ENCODE data around the gene SYNE3. TPM values are rescaled to one million over a fixed set of nuclear protein-coding genes. Genes with fewer than 3 reads are reported as not detected.

Gene SYNE3
- polyA plus RNA-seq, 1 donor (not counting 4 experiments of a cell fraction or from before 2014, with no cell fraction given): 1.0 TPM

GRCh38 chr14:95499354-95499750 is 17.1 kb downstream of the SYNE3 start:
- Histone ChIP-seq H3K27me3 (ENCODE audit: control insufficient read depth, extremely low read depth, insufficient read depth, low read length) (no peaks in the 10 kb centered on the region), H3K79me2 (ENCODE audit: control insufficient read depth, insufficient read depth, low read length) (no peaks in the 10 kb centered on the region), H3K9me1 (ENCODE audit: control insufficient read depth, extremely low read depth, insufficient read depth, low read length) (no peaks in the 10 kb centered on the region), H3K27ac (ENCODE audit: control insufficient read depth, insufficient read depth, low read length) (no peak overlapping the region), H2AFZ (ENCODE audit: control insufficient read depth, low read length) (no peak overlapping the region), H3K9me3 (ENCODE audit: control insufficient read depth, low read depth, low read length) (no peaks in the 10 kb centered on the region), H3K4me1 (ENCODE audit: control insufficient read depth, extremely low read depth, insufficient read depth, low read length) (peaks cover 12% of the 10 kb centered on the region), H3K9ac (ENCODE audit: control insufficient read depth, extremely low read depth, insufficient read depth, low read length) (no peak overlapping the region), H3K4me3 (ENCODE audit: control insufficient read depth in 2 of 3, extremely low read depth in 1 of 3, insufficient read depth in 2 of 3, low read depth in 1 of 3, low read length in 3 of 3) (no peak overlapping the region), H3K4me2 (ENCODE audit: control insufficient read depth, extremely low read depth, insufficient read depth, low read depth, low read length) (no peak overlapping the region), H3K36me3 (ENCODE audit: control insufficient read depth in 2 of 2, extremely low read depth in 1 of 2, insufficient read depth in 2 of 2, low read length in 2 of 2) (no peaks in the 10 kb centered on the region), H4K20me1 (ENCODE audit: control insufficient read depth, extremely low read depth, insufficient read depth, low read length) (peaks cover 2% of the 10 kb centered on the region)
- no peak for DNase-seq (ENCODE audit: low read depth, low spot score)
- no peak for TF ChIP-seq EZH2 (IDR thresholded peaks at IDR 0.05; ENCODE audit: low read length)
- TF ChIP-seq CTCF (optimal IDR thresholded peaks at IDR 0.05 in 1 of 3, IDR thresholded peaks at IDR 0.05 in 1 of 3, conservative IDR thresholded peaks at IDR 0.05 in 1 of 3; ENCODE audit: extremely low read depth in 1 of 3, insufficient read depth in 2 of 3, low read length in 3 of 3): no peak
- no peak for FAIRE-seq
- dilution Hi-C loops (cut with MboI; ENCODE audit: extremely low pct_ligation_motif_present, low sequenced_read_pairs): no loop called here

- DNase-seq (ENCODE audit: low read depth, low spot score): no peak
- H4K20me1 ChIP-seq (ENCODE audit: control insufficient read depth, extremely low read depth, insufficient read depth, low read length): peaks cover 2% of the 10 kb centered on the region
- H3K4me3 ChIP-seq (ENCODE audit: control insufficient read depth in 2 of 3, extremely low read depth in 1 of 3, insufficient read depth in 2 of 3, low read depth in 1 of 3, low read length in 3 of 3): no peak overlapping the region
- TF ChIP-seq CTCF (optimal IDR thresholded peaks at IDR 0.05 in 1 of 3, IDR thresholded peaks at IDR 0.05 in 1 of 3, conservative IDR thresholded peaks at IDR 0.05 in 1 of 3; ENCODE audit: extremely low read depth in 1 of 3, insufficient read depth in 2 of 3, low read length in 3 of 3) (no peak), EZH2 (IDR thresholded peaks at IDR 0.05; ENCODE audit: low read length) (no peak)
- no peak for FAIRE-seq
- no peaks in the 10 kb centered on the region for H3K9me3 ChIP-seq (ENCODE audit: control insufficient read depth, low read depth, low read length)
- no peaks in the 10 kb centered on the region for H3K9me1 ChIP-seq (ENCODE audit: control insufficient read depth, extremely low read depth, insufficient read depth, low read length)
- dilution Hi-C loops (cut with MboI; ENCODE audit: extremely low pct_ligation_motif_present, low sequenced_read_pairs): no loop called here
- no peaks in the 10 kb centered on the region for H3K79me2 ChIP-seq (ENCODE audit: control insufficient read depth, insufficient read depth, low read length)
- H3K36me3 ChIP-seq (ENCODE audit: control insufficient read depth in 2 of 2, extremely low read depth in 1 of 2, insufficient read depth in 2 of 2, low read length in 2 of 2): no peaks in the 10 kb centered on the region
- no peak overlapping the region for H3K27ac ChIP-seq (ENCODE audit: control insufficient read depth, insufficient read depth, low read length)
- H3K4me1 ChIP-seq (ENCODE audit: control insufficient read depth, extremely low read depth, insufficient read depth, low read length): peaks cover 12% of the 10 kb centered on the region
- H3K27me3 ChIP-seq (ENCODE audit: control insufficient read depth, extremely low read depth, insufficient read depth, low read length): no peaks in the 10 kb centered on the region
- no peak overlapping the region for H2AFZ ChIP-seq (ENCODE audit: control insufficient read depth, low read length)
- no peak overlapping the region for H3K4me2 ChIP-seq (ENCODE audit: control insufficient read depth, extremely low read depth, insufficient read depth, low read depth, low read length)
- no peak overlapping the region for H3K9ac ChIP-seq (ENCODE audit: control insufficient read depth, extremely low read depth, insufficient read depth, low read length)
These were observed 17.7 kb downstream of the SYNE3 start for GRCh38 chr14:95498622-95499353.
